ENCODE results near the gene BLTP3B. TPM values are rescaled to one million over a fixed set of nuclear protein-coding genes. Genes with fewer than 3 reads are reported as not detected.
"Not testable (repeated sequence)": the region's sequence is repeated elsewhere in the genome, so short reads cannot be mapped to it uniquely, and the experiment has no call there.

The BLTP3B gene
- total RNA-seq = 10 to 100 TPM; 29.2 to 42.4 (median 40.8) TPM

GRCh38 chr12:100142851-100143559 lies at the start of gene BLTP3B:
TSS of gene BLTP3B (minus strand) at chr12:100142874. CDS start at chr12:100142635, 239 bp downstream.
- peak; percentile 89 to 91 for DNase-seq (ENCODE audit: low spot score in 2 of 2)
- intact Hi-C loops (cut with DNase I; ENCODE audit: low total_unique reads) = no loop called here
- Histone ChIP-seq H3K27ac (peak within 1 kb of the TSS; percentile 98 to 99), H3K4me1 (peaks cover 0 to 6% of the 10 kb centered on the region in 2 donors), H3K4me3 (peak within 1 kb of the TSS; percentile 79 to 100 (median 96)), H3K9me3 (no peaks in the 10 kb centered on the region), H3K36me3 (no peaks in the 10 kb centered on the region), H3K27me3 (no peaks in the 10 kb centered on the region)
- TF ChIP-seq POLR2A (IDR thresholded peaks at IDR 0.05) = no peak
- no peak for TF ChIP-seq CTCF (IDR thresholded peaks at IDR 0.05)
- no peak for TF ChIP-seq POLR2AphosphoS5 (IDR thresholded peaks at IDR 0.05)

GRCh38 chr12:100189636-100190394 lies 47.1 kb upstream of the BLTP3B start:
- intact Hi-C loops (cut with DNase I; ENCODE audit: low total_unique reads) = loop anchor here (10.0 kb wide), 1 partner anchor 835 kb away; no protein-coding TSS in a partner anchor
- Histone ChIP-seq H3K27ac (peak overlapping the region in 1 of 2 donors; percentile 25), H3K4me1 (no peaks in the 10 kb centered on the region), H3K27me3 (no peaks in the 10 kb centered on the region), H3K36me3 (no peaks in the 10 kb centered on the region), H3K9me3 (no peaks in the 10 kb centered on the region), H3K4me3 (no peak overlapping the region)
- no peak for DNase-seq (ENCODE audit: low spot score in 2 of 2)
- no peak for TF ChIP-seq POLR2A (IDR thresholded peaks at IDR 0.05)
- TF ChIP-seq POLR2AphosphoS5 (IDR thresholded peaks at IDR 0.05) = no peak
- no peak for TF ChIP-seq CTCF (IDR thresholded peaks at IDR 0.05)

GRCh38 chr12:100188888-100189635 lies 46.4 kb upstream of the BLTP3B start:
- H3K36me3 ChIP-seq; DNase-seq (ENCODE audit: low spot score in 2 of 2): not testable (repeated sequence)

GRCh38 chr12:100187857-100188519 lies 45.3 kb upstream of the BLTP3B start:
- intact Hi-C loops (cut with DNase I; ENCODE audit: low total_unique reads) = loop anchor here (10.0 kb wide), 1 partner anchor 837 kb away; no protein-coding TSS in a partner anchor
- TF ChIP-seq POLR2A (IDR thresholded peaks at IDR 0.05) (no peak), POLR2AphosphoS5 (IDR thresholded peaks at IDR 0.05) (no peak), CTCF (IDR thresholded peaks at IDR 0.05) (no peak)
- Histone ChIP-seq H3K4me3 (no peak overlapping the region), H3K4me1 (no peaks in the 10 kb centered on the region), H3K36me3 (no peaks in the 10 kb centered on the region), H3K27ac (no peak overlapping the region), H3K9me3 (no peaks in the 10 kb centered on the region), H3K27me3 (no peaks in the 10 kb centered on the region)
- DNase-seq (ENCODE audit: low spot score in 2 of 2) = no peak

More at GRCh38 chr12:100188888-100189635, 46.4 kb upstream of the BLTP3B start:
- not testable (repeated sequence) for H3K27ac ChIP-seq, H3K9me3 ChIP-seq, H3K27me3 ChIP-seq, H3K4me3 ChIP-seq, H3K4me1 ChIP-seq
- intact Hi-C loops (cut with DNase I; ENCODE audit: low total_unique reads) = loop anchor here (10.0 kb wide), 1 partner anchor 836 kb away; no protein-coding TSS in a partner anchor

- H3K36me3 ChIP-seq = no peaks in the 10 kb centered on the region
- TF ChIP-seq POLR2A (IDR thresholded peaks at IDR 0.05) (no peak), POLR2AphosphoS5 (IDR thresholded peaks at IDR 0.05) (no peak), CTCF (IDR thresholded peaks at IDR 0.05) (no peak)
- H3K9me3 ChIP-seq = no peaks in the 10 kb centered on the region
- no peak overlapping the region for H3K27ac ChIP-seq
- DNase-seq (ENCODE audit: low spot score in 2 of 2) = no peak
- intact Hi-C loops (cut with DNase I; ENCODE audit: low total_unique reads) = loop anchor here (10.0 kb wide), 1 partner anchor 838 kb away; no protein-coding TSS in a partner anchor
- H3K27me3 ChIP-seq = no peaks in the 10 kb centered on the region
- H3K4me1 ChIP-seq = no peaks in the 10 kb centered on the region
- no peak overlapping the region for H3K4me3 ChIP-seq
Observed at GRCh38 chr12:100187068-100187467, 44.4 kb upstream of the BLTP3B start.

Data from breast epithelium (tissue), 4 donors.